Measurements from ENCODE around the gene GEMIN7.

DNA sequence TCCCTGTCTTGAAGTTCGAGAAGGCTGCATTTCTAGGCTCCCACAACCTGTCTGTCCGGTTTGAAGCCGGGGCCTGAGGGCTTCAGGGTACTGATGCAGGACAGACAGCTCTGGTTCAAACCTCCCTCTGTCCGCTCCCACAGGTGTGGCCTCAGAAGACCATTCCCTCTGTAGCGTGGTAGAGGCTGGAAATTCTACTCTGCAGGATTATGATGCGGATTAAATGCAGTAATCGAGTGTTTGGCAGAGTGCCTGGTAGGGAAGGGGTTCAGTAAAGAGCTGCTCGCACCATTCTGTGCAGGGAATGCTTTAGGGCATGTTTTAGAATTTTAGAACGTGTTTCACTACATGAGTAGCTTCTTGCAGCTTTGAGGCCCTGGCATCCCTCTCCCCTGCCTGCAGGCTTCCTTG lies 44.4 kb downstream of the GEMIN7 start:
- TF ChIP-seq, protein P1, sequence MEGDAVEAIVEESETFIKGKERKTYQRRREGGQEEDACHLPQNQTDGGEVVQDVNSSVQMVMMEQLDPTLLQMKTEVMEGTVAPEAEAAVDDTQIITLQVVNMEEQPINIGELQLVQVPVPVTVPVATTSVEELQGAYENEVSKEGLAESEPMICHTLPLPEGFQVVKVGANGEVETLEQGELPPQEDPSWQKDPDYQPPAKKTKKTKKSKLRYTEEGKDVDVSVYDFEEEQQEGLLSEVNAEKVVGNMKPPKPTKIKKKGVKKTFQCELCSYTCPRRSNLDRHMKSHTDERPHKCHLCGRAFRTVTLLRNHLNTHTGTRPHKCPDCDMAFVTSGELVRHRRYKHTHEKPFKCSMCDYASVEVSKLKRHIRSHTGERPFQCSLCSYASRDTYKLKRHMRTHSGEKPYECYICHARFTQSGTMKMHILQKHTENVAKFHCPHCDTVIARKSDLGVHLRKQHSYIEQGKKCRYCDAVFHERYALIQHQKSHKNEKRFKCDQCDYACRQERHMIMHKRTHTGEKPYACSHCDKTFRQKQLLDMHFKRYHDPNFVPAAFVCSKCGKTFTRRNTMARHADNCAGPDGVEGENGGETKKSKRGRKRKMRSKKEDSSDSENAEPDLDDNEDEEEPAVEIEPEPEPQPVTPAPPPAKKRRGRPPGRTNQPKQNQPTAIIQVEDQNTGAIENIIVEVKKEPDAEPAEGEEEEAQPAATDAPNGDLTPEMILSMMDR (conservative IDR thresholded peaks at IDR 0.05): no peak
- TF ChIP-seq EZH2 (IDR thresholded peaks at IDR 0.05; ENCODE audit: low read depth): no peak
